Skeletal muscle cell (primary cell): Measurements from ENCODE around the gene USP47.

Experiments
- DNase-seq: peaks from one replicate; pipeline ENCODE4 v3.0.0-alpha.2; 2010; ENCODE audit warnings: low read depth
- H3K4me3 ChIP-seq: 2 replicates; pipeline ENCODE4 v1.5.1; 2011; ENCODE audit warnings: low read depth, mild to moderate bottlenecking, control low read depth, low read length, moderate library complexity

USP47 gene

DNA sequence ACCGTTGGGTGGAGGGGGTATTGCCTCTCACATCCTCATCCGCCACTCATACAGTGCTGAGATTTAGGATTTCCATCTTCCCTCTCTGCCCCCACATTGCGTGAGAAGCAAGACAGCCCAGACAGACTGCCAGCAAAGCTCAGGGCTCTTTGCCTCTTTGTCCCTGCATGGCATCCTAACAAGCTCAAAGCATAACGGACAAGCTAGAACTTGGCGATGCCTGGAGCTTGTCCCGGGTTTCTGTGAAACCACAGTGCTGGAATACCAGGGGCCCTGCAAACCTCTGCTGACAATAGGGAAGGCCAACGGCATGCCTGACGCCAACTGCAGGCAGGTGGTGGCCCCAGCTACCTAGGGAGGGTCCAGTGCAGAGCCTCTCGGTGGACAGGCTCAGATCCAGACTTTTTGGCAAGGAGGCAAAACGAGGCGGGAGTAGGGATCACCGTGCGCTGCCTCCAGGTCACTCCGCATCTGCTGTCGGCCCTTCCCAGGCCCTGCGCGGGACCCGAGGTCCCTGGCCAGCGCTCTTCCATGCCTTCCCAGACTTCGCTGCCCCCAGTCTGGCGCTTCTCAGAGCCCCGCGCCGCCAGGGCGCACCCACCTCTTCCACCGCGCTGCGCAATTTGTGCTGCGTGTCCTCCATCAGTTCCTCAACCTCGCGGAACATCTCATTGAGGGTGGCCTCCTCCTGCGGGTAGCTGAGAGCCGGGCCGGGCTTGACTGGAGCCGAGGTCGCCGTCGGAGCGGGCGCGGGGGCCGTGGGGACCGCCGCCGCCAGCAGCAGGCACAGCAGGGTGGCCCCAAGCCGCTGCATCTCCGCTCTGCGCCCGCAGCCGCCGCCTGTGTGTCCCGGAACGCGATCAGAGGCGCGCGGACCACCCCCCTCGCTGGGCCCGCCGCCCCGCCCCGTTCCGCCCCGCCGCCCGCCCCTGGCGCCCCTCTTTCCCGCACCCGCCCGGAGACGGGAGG, 166.3 kb downstream of the USP47 start, which contains the start of gene DKK3:
DKK3 (minus strand) TSS at position 858 of the 969 bp plus-strand sequence; CDS start at position 814, 44 bp downstream.
- no peak for DNase-seq
- H3K4me3 ChIP-seq = peak within 1 kb of the TSS; percentile 75
